ENCODE data around the gene BBOF1.
"Not testable (repeated sequence)": the region's sequence is repeated elsewhere in the genome, so short reads cannot be mapped to it uniquely, and the experiment has no call there.

BBOF1 gene

DNA sequence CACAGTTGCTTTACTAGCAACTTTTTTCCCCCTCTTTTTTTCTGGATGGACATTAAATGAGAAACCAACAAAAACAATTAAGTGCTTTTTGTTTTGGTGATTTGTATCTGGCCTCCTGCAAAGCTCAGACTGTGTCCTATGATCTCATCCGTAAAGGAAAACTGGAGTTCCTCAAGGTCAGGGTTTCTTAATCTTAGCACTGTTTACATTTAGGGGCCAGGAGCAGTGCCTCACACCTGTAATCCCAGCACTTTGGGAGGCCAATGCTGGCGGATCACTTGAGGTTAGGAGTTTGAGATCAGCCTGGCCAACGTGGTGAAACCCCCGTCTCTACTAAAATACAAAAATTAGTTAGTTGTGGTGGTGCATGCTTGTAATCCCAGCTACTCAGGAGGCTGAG lies 28.1 kb upstream of the BBOF1 start:
- no peak overlapping the region for H3K4me3 ChIP-seq (ENCODE audit: low read depth, low read length)
- no peaks in the 10 kb centered on the region for H3K27me3 ChIP-seq (ENCODE audit: insufficient read depth, low read depth, severe bottlenecking)
- TF ChIP-seq, protein P1, sequence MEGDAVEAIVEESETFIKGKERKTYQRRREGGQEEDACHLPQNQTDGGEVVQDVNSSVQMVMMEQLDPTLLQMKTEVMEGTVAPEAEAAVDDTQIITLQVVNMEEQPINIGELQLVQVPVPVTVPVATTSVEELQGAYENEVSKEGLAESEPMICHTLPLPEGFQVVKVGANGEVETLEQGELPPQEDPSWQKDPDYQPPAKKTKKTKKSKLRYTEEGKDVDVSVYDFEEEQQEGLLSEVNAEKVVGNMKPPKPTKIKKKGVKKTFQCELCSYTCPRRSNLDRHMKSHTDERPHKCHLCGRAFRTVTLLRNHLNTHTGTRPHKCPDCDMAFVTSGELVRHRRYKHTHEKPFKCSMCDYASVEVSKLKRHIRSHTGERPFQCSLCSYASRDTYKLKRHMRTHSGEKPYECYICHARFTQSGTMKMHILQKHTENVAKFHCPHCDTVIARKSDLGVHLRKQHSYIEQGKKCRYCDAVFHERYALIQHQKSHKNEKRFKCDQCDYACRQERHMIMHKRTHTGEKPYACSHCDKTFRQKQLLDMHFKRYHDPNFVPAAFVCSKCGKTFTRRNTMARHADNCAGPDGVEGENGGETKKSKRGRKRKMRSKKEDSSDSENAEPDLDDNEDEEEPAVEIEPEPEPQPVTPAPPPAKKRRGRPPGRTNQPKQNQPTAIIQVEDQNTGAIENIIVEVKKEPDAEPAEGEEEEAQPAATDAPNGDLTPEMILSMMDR (IDR thresholded peaks at IDR 0.05; ENCODE audit: low read depth, low read length), result no peak
- no peaks in the 10 kb centered on the region for H3K9me3 ChIP-seq (ENCODE audit: severe bottlenecking)
- DNase-seq, result no peak
- H3K36me3 ChIP-seq, result no peaks in the 10 kb centered on the region
- H3K27ac ChIP-seq, result no peak overlapping the region

DNA sequence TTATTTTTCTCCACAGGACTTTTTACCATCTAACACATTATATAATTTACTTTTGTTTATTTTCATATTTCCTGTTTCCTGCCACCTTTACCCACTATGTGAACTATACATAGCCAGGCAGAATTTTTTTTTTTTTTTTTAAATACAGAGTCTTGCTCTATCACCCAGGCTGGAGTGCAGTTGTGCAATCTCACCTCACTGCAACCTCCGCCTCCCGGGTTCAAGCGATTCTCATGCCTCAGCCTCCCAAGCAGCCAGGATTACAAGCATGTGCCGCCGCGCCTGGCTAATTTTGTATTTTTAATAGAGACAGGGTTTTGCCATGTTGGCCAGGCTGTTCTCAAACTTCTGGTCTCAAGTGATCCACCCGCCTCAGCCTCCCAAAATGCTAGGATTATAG lies 24.2 kb upstream of the BBOF1 start:
- H3K27ac ChIP-seq; DNase-seq; H3K36me3 ChIP-seq; H3K4me3 ChIP-seq (ENCODE audit: low read depth, low read length); H3K9me3 ChIP-seq (ENCODE audit: severe bottlenecking); H3K27me3 ChIP-seq (ENCODE audit: insufficient read depth, low read depth, severe bottlenecking): not testable (repeated sequence)

DNA sequence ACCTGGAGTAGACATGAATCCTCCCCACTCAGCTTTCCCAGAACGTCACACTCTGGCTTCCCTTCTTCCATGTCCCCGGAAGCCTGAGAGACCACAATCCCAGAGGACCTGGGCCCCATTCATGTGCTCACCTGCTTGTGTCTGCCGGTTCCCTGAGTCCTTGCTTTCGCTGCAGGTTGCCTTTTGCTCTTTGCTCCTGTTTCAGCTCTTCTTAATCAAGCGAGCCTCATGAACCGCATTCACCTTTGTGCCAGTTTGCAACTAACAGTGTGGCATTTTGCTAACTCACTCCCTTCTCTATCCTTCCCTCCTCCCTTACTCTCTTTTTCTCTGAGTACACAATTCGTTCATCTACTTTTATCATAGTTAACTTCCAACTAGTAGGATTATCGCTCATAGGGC lies 23.2 kb upstream of the BBOF1 start:
- Histone ChIP-seq H3K9me3 (ENCODE audit: severe bottlenecking) (no peaks in the 10 kb centered on the region), H3K27me3 (ENCODE audit: insufficient read depth, low read depth, severe bottlenecking) (no peaks in the 10 kb centered on the region), H3K4me3 (ENCODE audit: low read depth, low read length) (no peak overlapping the region), H3K27ac (no peak overlapping the region), H3K36me3 (no peaks in the 10 kb centered on the region)
- TF ChIP-seq, protein P1 (IDR thresholded peaks at IDR 0.05; ENCODE audit: low read depth, low read length), result no peak
- DNase-seq, result no peak

DNA sequence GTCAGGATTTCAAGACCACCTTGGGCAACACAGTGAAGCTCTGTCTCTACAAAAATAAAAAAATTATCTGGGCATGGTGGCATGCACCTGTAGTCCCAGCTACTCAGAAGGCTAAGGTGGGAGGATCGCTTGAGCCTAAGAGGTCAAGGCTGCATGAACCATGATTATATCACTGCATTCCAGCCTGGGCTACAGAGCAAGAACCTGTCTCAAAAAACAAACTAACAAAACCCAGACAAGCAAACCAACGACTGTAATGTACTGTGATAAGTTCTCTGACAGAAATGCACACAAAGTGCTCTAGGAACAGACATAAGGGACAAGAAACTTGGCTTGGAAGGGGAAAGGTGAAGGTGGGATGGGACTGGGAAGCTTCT lies 22.4 kb upstream of the BBOF1 start:
- Histone ChIP-seq H3K36me3 (no peaks in the 10 kb centered on the region), H3K27me3 (ENCODE audit: insufficient read depth, low read depth, severe bottlenecking) (no peaks in the 10 kb centered on the region), H3K9me3 (ENCODE audit: severe bottlenecking) (no peaks in the 10 kb centered on the region), H3K4me3 (ENCODE audit: low read depth, low read length) (no peak overlapping the region), H3K27ac (no peak overlapping the region)
- DNase-seq, result no peak
- TF ChIP-seq, protein P1 (IDR thresholded peaks at IDR 0.05; ENCODE audit: low read depth, low read length), result no peak

DNA sequence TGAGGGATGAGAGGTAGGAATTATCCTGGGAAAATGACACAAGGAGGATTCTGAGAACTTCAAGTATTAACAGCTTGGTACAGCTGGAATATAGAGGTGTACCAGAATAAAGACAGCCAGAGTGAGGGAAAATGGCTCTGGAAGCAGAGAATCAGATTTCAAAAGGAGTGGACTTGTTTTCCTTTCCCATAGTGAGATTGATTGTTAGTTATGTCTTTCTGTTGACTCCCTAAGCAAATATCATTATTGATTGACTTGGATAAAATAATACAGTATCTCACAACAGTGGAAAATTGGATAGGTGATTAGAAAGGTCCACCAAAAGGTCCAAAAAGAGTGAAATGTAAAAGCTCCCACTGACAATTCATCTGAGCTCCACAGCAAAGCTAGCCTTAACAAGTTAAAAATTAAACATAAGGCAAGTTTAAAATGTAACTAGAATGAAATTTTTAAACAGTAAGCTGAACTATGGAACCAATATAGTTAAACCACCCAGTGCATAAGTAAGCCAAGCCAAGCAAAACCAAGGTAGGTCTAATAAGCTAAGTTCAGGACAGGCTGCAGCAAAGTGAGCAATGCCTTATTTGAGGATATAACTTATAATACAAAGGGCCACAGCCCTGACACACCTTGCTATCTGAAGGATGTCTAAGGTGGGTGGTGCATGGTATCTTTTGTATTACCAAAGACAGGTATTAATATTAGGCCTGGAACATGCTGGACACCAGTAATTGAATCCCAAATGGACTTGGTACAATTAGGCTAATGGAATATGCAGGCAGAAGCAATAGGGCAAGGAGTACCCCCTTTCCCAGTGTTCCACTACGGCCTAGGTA lies 21.8 kb upstream of the BBOF1 start:
- no peaks in the 10 kb centered on the region for H3K9me3 ChIP-seq (ENCODE audit: severe bottlenecking)
- TF ChIP-seq, protein P1 (IDR thresholded peaks at IDR 0.05; ENCODE audit: low read depth, low read length), result no peak
- H3K4me3 ChIP-seq (ENCODE audit: low read depth, low read length), result no peak overlapping the region
- no peaks in the 10 kb centered on the region for H3K36me3 ChIP-seq
- H3K27me3 ChIP-seq (ENCODE audit: insufficient read depth, low read depth, severe bottlenecking), result no peaks in the 10 kb centered on the region
- no peak for DNase-seq
- no peak overlapping the region for H3K27ac ChIP-seq

DNA sequence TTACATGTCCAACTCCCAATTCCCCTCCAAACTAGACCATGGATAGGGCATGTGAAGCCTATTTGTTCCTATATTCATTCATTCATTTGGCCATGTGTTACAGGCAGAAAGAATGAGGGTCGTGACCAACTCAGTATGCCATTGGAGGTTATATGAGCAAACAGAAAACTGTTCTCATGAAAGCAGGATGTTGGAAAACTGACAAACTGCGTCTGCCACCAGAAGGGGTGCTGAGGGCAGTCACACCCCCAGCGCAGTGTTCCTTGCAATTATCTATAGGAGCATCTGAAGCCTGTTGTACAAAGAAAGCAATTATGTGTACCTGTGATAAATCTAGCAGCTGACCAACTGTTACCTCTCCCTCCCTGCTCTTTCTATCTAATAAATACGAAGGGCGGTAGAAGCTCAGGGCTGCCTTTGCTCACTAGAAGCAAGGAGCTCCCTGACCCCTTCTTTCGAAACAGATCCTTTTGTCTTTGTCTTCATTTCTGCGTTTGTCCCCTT lies 21.2 kb upstream of the BBOF1 start:
- no peaks in the 10 kb centered on the region for H3K9me3 ChIP-seq (ENCODE audit: severe bottlenecking)
- H3K4me3 ChIP-seq (ENCODE audit: low read depth, low read length), result no peak overlapping the region
- no peaks in the 10 kb centered on the region for H3K36me3 ChIP-seq
- no peak overlapping the region for H3K27ac ChIP-seq
- DNase-seq, result no peak
- TF ChIP-seq, protein P1 (IDR thresholded peaks at IDR 0.05; ENCODE audit: low read depth, low read length), result no peak
- H3K27me3 ChIP-seq (ENCODE audit: insufficient read depth, low read depth, severe bottlenecking), result no peaks in the 10 kb centered on the region
